PC-3 (cell line): Measurements from ENCODE around the gene POLDIP3. TPM values are rescaled to one million over a fixed set of nuclear protein-coding genes. Genes with fewer than 3 reads are reported as not detected.

Experiments
- ATAC-seq: fragments of 200-7000 bp; cut with Tn5 transposase; 2 replicates; pipeline ENCODE4 v1.9.1; 2020; ENCODE audit warnings: mild to moderate bottlenecking, moderate library complexity
- BruUV-seq: library from RNA; stranded (reverse); fragments of 400-500 nt; replicated peaks from 2 replicates; lab custom pipeline; 2021; lab: Mats Ljungman, UMichigan
- CTCF ChIA-PET: fragments of 300-600 bp; sonication (Branson Sonifier 250); formaldehyde crosslinking; loops from one replicate; lab custom pipeline; 2022; ENCODE audit warnings: antibody characterized with exemption; lab: Charles Lee
- POLR2A ChIA-PET: fragments of 300-600 bp; sonication (Branson Sonifier 250); formaldehyde crosslinking; loops from one replicate; lab custom pipeline; 2022; ENCODE audit warnings: antibody characterized with exemption; ENCODE audit not compliant: unreplicated experiment; lab: Charles Lee
- DNase-seq: peaks from one replicate; pipeline ENCODE4 v3.0.0-alpha.2; 2015
- H2AFZ ChIP-seq: fragments of 300-600 bp; sonication (generic); 2 replicates; pipeline ENCODE4 v1.6.0; 2016; ENCODE audit warnings: antibody characterized with exemption, low read length
- H3F3A ChIP-seq: fragments of 300-600 bp; sonication (generic); one replicate; pipeline ENCODE4 v1.6.0; 2017; ENCODE audit warnings: antibody characterized with exemption, low read length, control low read depth, mild to moderate bottlenecking; ENCODE audit not compliant: unreplicated experiment
- H3K27ac ChIP-seq: fragments of 300-600 bp; sonication (generic); 2 replicates; pipeline ENCODE4 v1.5.1; 2016; ENCODE audit warnings: mild to moderate bottlenecking, low read length
- H3K27me3 ChIP-seq: fragments of 300-600 bp; sonication (generic); 2 replicates; pipeline ENCODE4 v1.6.1; 2016; ENCODE audit warnings: low read length, mixed read lengths
- H3K36me3 ChIP-seq: fragments of 300-600 bp; sonication (generic); 2 replicates; pipeline ENCODE4 v1.6.1; 2016; ENCODE audit warnings: low read depth, mixed run types, low read length, mixed read lengths
- H3K4me1 ChIP-seq: fragments of 300-600 bp; sonication (generic); 2 replicates; pipeline ENCODE4 v1.5.1; 2016; ENCODE audit warnings: low read length; ENCODE audit not compliant: insufficient read depth
- H3K4me2 ChIP-seq: fragments of 300-600 bp; sonication (generic); 2 replicates; pipeline ENCODE4 v1.6.0; 2016; ENCODE audit warnings: low read length
- H3K4me3 ChIP-seq: fragments of 300-600 bp; sonication (generic); 2 replicates; pipeline ENCODE4 v1.5.1; 2016; ENCODE audit warnings: mild to moderate bottlenecking, low read length, mixed read lengths
- H3K79me2 ChIP-seq: fragments of 300-600 bp; sonication (generic); 2 replicates; pipeline ENCODE4 v1.6.1; 2017; ENCODE audit warnings: low read length, mixed read lengths
- H3K9ac ChIP-seq: fragments of 300-600 bp; sonication (generic); 2 replicates; pipeline ENCODE4 v1.6.0; 2016; ENCODE audit warnings: mild to moderate bottlenecking, low read length
- H3K9me2 ChIP-seq: fragments of 300-600 bp; sonication (generic); replicated peaks from 2 replicates; pipeline ENCODE4 v1.6.1; 2016; ENCODE audit warnings: mixed run types, low read length, mixed read lengths
- H3K9me3 ChIP-seq: fragments of 300-600 bp; sonication (generic); 2 replicates; pipeline ENCODE4 v1.6.1; 2016; ENCODE audit warnings: low read length, mixed read lengths
- H4K20me1 ChIP-seq: fragments of 300-600 bp; sonication (generic); 2 replicates; pipeline ENCODE4 v1.6.1; 2016; ENCODE audit warnings: low read length, mixed read lengths
- EZH2 ChIP-seq: fragments of 300-600 bp; sonication (generic); IDR thresholded peaks from one replicate; pipeline ENCODE4 v1.6.1; 2017; ENCODE audit warnings: antibody characterized with exemption, mild to moderate bottlenecking, low read length; ENCODE audit not compliant: unreplicated experiment
- EZH2phosphoT487 ChIP-seq: fragments of 300-600 bp; sonication (generic); IDR thresholded peaks from 2 replicates; pipeline ENCODE4 v1.6.1; 2018; ENCODE audit warnings: mild to moderate bottlenecking, antibody characterized with exemption, low read length, borderline replicate concordance
- intact Hi-C: fragments of 100-400 bp; cut with micrococcal nuclease; formaldehyde crosslinking; loops from 2 replicates; pipeline ENCODE4 v1.9.0; 2023
- total RNA-seq: library from RNA; depleted of rRNA; stranded (reverse); fragments of >200 nt; gene quantifications from 2 replicates; pipeline ENCODE4 v1.2.3, GENCODE V29; 2014
- TF ChIP-seq, protein P1 (sequence below): fragments of 300-600 bp; sonication (generic); conservative IDR thresholded peaks from 2 replicates; pipeline ENCODE4 v1.5.1; 2017; ENCODE audit warnings: antibody characterized with exemption, low read depth, mild to moderate bottlenecking, low read length

Gene POLDIP3
- total RNA-seq, 1 experiment from 2014 or later: 32.4 TPM

DNA sequence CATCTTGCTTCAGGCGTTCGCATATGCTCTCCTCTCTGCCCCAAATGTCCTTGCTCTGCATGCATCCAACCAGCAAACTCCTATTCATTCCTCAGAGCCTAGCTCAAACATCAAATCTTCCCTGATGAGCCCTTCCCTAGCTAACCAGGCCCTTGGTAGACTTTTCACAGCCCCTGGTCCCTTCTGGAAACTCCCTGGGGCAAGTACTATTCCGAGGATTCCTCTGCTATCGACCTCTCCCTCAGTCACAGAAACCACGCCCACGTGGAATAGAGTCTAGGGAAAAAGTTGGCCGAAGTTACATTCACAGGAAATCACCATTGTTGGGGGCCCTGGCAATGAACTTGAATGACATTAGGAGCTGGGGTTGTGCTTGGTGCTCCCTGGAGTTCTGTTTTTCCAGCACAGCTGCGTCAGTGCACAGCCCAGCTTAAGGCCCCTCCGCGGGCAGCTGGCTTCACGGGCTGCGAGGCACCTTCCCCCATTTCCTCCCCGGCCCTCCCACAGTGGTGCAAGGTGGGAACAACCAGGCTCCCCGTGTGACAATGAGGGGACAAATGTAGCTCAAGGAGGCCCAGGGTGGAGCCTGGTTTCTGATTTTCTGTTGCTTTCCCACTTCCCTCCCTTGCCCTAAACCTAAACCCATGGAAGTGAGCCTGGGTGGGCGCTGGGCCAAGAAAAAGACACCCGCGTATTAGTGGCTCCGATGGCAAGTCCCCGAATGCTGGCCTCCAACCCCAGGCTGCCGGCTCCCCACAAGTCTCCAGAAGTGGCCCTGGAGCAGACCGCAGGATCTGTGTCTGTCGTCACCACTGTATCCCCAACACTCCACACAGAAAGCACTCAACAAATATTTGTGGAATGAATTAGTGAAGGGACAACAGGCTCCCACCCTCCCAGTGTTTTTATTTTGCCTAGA lies 30.0 kb upstream of the POLDIP3 start:
- no peaks in the 10 kb centered on the region for H3F3A ChIP-seq
- no peak overlapping the region for H2AFZ ChIP-seq
- H3K27me3 ChIP-seq: no peaks in the 10 kb centered on the region
- H3K36me3 ChIP-seq: no peaks in the 10 kb centered on the region
- BruUV-seq: no TSS peak
- no peaks in the 10 kb centered on the region for H3K9me2 ChIP-seq
- H3K9ac ChIP-seq: no peak overlapping the region
- DNase-seq (no peak), ATAC-seq (no peak)
- no peak overlapping the region for H3K4me3 ChIP-seq
- TF ChIP-seq EZH2 (no peak), EZH2phosphoT487 (no peak)
- TF ChIP-seq, protein P1, sequence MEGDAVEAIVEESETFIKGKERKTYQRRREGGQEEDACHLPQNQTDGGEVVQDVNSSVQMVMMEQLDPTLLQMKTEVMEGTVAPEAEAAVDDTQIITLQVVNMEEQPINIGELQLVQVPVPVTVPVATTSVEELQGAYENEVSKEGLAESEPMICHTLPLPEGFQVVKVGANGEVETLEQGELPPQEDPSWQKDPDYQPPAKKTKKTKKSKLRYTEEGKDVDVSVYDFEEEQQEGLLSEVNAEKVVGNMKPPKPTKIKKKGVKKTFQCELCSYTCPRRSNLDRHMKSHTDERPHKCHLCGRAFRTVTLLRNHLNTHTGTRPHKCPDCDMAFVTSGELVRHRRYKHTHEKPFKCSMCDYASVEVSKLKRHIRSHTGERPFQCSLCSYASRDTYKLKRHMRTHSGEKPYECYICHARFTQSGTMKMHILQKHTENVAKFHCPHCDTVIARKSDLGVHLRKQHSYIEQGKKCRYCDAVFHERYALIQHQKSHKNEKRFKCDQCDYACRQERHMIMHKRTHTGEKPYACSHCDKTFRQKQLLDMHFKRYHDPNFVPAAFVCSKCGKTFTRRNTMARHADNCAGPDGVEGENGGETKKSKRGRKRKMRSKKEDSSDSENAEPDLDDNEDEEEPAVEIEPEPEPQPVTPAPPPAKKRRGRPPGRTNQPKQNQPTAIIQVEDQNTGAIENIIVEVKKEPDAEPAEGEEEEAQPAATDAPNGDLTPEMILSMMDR: no peak
- ChIA-PET CTCF (no interaction called here), POLR2A (no interaction called here)
- H4K20me1 ChIP-seq: peaks cover 7% of the 10 kb centered on the region; the same call in 1 of the 2 replicates
- peaks cover 60% of the 10 kb centered on the region for H3K79me2 ChIP-seq
- H3K9me3 ChIP-seq: no peaks in the 10 kb centered on the region
- intact Hi-C loops: no loop called here
- peaks cover 9% of the 10 kb centered on the region for H3K4me1 ChIP-seq
- H3K4me2 ChIP-seq: no peak overlapping the region
- no peak overlapping the region for H3K27ac ChIP-seq

DNA sequence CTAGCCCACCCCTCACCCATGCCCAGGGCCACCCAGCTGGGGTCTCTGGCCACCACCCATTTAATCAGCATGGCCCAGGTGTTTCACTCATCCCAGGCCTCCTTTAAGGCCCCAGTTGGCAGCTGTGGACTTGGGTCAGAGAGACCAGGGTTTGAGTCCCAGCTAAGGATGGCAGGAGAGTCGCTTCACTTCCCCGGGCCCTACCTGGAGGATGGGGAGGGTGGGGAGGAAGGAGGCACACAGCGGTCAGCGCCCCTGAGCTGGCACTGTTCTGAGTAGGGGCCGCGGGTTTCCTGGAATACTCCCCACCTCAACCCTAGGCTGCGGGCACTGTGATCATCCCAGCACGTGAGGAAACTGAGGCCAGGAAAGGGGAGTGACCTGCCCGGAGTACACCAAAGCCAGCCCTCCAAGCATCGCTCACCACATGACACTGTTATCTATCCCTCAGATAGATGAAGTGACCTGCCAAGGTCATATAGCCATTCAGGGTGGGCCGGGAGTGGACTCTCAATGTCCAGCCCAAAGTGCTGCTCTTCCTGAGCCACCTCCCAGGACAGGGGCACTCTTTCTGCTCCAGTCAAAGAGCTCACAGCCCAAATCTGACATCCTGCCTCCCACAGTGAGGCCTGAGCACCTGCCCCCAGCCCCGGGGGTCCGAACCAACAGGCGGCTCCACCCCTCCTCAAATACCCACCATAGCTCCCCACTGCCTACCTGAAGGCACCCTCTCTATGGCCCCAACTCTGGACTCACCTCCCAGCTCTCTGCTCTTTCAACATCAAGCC lies 29.1 kb upstream of the POLDIP3 start:
- no peak for DNase-seq
- CTCF ChIA-PET: no interaction called here
- TF ChIP-seq, protein P1: no peak
- no peak for TF ChIP-seq EZH2phosphoT487
- TF ChIP-seq EZH2: no peak
- Histone ChIP-seq H3K9me3 (no peaks in the 10 kb centered on the region), H2AFZ (no peak overlapping the region), H4K20me1 (peaks cover 7% of the 10 kb centered on the region; the same call in 1 of the 2 replicates), H3F3A (no peaks in the 10 kb centered on the region), H3K4me3 (no peak overlapping the region), H3K9me2 (no peaks in the 10 kb centered on the region), H3K4me1 (peaks cover 9% of the 10 kb centered on the region), H3K27ac (no peak overlapping the region), H3K9ac (no peak overlapping the region), H3K36me3 (no peaks in the 10 kb centered on the region), H3K79me2 (peaks cover 59% of the 10 kb centered on the region), H3K4me2 (no peak overlapping the region), H3K27me3 (no peaks in the 10 kb centered on the region)
- POLR2A ChIA-PET: interaction anchor here (0.6 kb wide), 1 partner anchor 23 kb away, joined by 3 read pairs; no protein-coding TSS in a partner anchor
- no peak for ATAC-seq
- intact Hi-C loops: no loop called here
- no TSS peak for BruUV-seq
